Type B pancreatic cell (in vitro differentiated cells): Measurements from ENCODE around the gene ABTB1. TPM values are rescaled to one million over a fixed set of nuclear protein-coding genes. Genes with fewer than 3 reads are reported as not detected.

Experiments used
- DNase-seq: peaks from one replicate; pipeline ENCODE4 v3.0.0; 2021; ENCODE audit warnings: mixed read lengths; ENCODE audit not compliant: unreplicated experiment; ENCODE audit errors: extremely low spot score
- H3K27ac Mint-ChIP-seq: 2 replicates; pipeline ENCODE4 v1.8.0; 2021; ENCODE audit warnings: mild to moderate bottlenecking, mixed read lengths
- H3K27me3 Mint-ChIP-seq: 2 replicates; pipeline ENCODE4 v1.8.0; 2021; ENCODE audit warnings: mixed read lengths
- H3K36me3 Mint-ChIP-seq: 2 replicates; pipeline ENCODE4 v1.8.0; 2021; ENCODE audit warnings: mixed read lengths
- H3K4me1 Mint-ChIP-seq: one replicate; pipeline ENCODE4 v1.8.0; 2021; ENCODE audit warnings: mixed read lengths; ENCODE audit not compliant: unreplicated experiment
- H3K4me3 Mint-ChIP-seq: 2 replicates; pipeline ENCODE4 v1.8.0; 2021; ENCODE audit warnings: mild to moderate bottlenecking, mixed read lengths
- H3K9me3 Mint-ChIP-seq: 2 replicates; pipeline ENCODE4 v1.8.0; 2021; ENCODE audit warnings: mixed read lengths
- total RNA-seq: library from RNA; stranded (reverse); gene quantifications from 2 replicates; pipeline ENCODE4 v1.2.1, GENCODE V29; 2021; ENCODE audit warnings: low replicate concordance
- TF ChIP-seq, protein P1 (sequence below): fragments of 200-600 bp; sonication (generic); conservative IDR thresholded peaks from 2 replicates; pipeline ENCODE4 v1.5.0; 2021; ENCODE audit warnings: antibody characterized with exemption, mild to moderate bottlenecking

The ABTB1 gene
- total RNA-seq, 1 donor from 2014 or later: 17.8 TPM

DNA sequence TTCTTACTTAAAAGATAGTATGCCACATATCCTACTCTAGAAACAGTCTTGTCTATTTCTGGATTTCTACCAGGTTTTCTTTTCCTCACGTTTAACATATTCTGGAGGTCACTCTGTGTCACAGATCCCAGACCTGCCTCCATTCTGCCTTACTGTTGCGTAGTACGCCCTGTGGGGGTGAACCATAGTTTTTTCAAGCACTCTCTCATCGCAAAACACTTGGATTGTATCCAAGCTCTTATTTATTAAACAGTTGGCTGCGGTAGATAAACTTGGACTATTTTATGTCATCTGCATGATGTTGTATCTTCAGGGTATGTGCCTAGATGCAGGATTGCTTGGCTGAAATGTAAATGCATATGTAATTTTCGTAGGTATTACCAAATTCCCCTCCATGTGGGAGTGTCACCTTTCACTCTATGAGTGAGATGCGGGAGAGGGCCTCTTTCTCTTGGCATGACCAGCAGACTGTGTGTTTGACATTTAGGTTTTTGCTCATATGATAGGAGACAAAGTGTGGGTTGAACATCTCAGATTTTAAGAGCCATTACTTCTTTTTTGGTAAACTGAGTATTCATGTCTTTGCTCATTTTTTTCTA lies 55.8 kb downstream of the ABTB1 start:
- Mint-ChIP-seq H3K27ac (no peak overlapping the region), H3K9me3 (peaks cover 6% of the 10 kb centered on the region), H3K4me3 (no peak overlapping the region), H3K27me3 (peaks cover 14% of the 10 kb centered on the region), H3K36me3 (no peaks in the 10 kb centered on the region), H3K4me1 (peaks cover 15% of the 10 kb centered on the region)
- TF ChIP-seq, protein P1, sequence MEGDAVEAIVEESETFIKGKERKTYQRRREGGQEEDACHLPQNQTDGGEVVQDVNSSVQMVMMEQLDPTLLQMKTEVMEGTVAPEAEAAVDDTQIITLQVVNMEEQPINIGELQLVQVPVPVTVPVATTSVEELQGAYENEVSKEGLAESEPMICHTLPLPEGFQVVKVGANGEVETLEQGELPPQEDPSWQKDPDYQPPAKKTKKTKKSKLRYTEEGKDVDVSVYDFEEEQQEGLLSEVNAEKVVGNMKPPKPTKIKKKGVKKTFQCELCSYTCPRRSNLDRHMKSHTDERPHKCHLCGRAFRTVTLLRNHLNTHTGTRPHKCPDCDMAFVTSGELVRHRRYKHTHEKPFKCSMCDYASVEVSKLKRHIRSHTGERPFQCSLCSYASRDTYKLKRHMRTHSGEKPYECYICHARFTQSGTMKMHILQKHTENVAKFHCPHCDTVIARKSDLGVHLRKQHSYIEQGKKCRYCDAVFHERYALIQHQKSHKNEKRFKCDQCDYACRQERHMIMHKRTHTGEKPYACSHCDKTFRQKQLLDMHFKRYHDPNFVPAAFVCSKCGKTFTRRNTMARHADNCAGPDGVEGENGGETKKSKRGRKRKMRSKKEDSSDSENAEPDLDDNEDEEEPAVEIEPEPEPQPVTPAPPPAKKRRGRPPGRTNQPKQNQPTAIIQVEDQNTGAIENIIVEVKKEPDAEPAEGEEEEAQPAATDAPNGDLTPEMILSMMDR: no peak
- no peak for DNase-seq

DNA sequence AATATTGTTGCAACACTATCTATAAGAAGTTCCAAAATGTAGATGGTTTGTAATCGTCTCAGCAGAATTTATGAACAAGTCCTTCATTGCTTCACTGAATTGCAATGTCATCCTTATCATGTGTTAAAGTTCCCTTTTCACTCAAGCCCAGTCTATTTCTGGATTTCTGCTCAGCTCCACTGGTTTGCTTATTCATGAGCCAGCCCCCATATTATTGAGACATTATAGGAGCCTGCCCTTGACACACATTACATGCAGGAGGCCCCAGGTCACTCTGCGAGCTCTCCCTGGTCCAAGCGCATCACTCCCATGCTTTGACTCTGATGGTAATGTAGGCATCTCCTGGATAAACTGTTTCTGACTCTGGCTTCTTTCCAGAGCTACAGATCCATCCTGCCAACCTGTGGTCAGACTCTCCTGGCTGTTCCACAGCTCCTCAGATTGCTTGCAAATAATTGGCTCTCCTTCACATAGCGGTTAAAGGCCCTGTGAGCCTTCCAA lies 56.9 kb downstream of the ABTB1 start:
- H3K27me3 Mint-ChIP-seq: peaks cover 12% of the 10 kb centered on the region
- TF ChIP-seq, protein P1: no peak
- H3K27ac Mint-ChIP-seq: no peak overlapping the region
- peaks cover 6% of the 10 kb centered on the region for H3K9me3 Mint-ChIP-seq
- peaks cover 18% of the 10 kb centered on the region for H3K4me1 Mint-ChIP-seq
- no peaks in the 10 kb centered on the region for H3K36me3 Mint-ChIP-seq
- no peak overlapping the region for H3K4me3 Mint-ChIP-seq
- DNase-seq: no peak

DNA sequence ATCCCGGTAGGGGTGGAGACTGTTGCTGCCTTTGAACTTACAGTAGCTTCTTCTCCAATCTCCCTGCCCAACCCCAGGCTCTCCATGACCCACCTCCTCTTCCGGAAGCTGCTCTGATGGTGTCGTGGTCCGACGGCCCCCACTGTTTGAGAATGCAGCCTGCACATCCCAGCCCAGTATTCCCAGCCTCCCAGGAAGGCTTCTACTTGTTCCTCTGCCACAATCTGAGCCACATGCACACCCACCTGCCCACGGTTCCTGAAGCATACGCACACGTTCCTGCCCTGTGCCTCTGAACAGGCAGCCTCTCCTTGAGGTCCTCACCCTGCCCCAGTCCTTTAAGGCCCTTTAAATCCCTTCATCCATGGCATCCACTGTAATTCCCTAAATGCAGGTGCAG lies 57.4 kb downstream of the ABTB1 start:
- H3K4me3 Mint-ChIP-seq: no peak overlapping the region
- H3K27ac Mint-ChIP-seq: no peak overlapping the region
- no peak for DNase-seq

More for the DNA sequence above, 57.4 kb downstream of the ABTB1 start:
- peaks cover 12% of the 10 kb centered on the region for H3K27me3 Mint-ChIP-seq
- H3K36me3 Mint-ChIP-seq: no peaks in the 10 kb centered on the region
- peaks cover 24% of the 10 kb centered on the region for H3K4me1 Mint-ChIP-seq
- H3K9me3 Mint-ChIP-seq: peaks cover 5% of the 10 kb centered on the region
- TF ChIP-seq, protein P1: no peak

Other genes with a start within 250 kb of the ABTB1 start
- 35.2 and 42.3 TPM in 2 replicates for gene TPRA1, start 82.2 kb upstream of the ABTB1 start, total RNA-seq
- 51.9 and 118 TPM in 2 replicates for gene MCM2, start 74.5 kb upstream of the ABTB1 start, total RNA-seq
- 24.8 and 48.9 TPM in 2 replicates for gene PODXL2, start 43.8 kb upstream of the ABTB1 start, total RNA-seq
- gene MGLL, start 149.6 kb downstream of the ABTB1 start, total RNA-seq: 9.4 and 28.8 TPM in 2 replicates
- gene KBTBD12, start 242.3 kb downstream of the ABTB1 start, total RNA-seq: 0.50 TPM in 1 of 2 replicates, not detected in the other